GM12891 (cell line): ENCODE measurements around the gene AQR.

ENCODE experiments used
- POLR2A ChIP-seq: IDR thresholded peaks from 2 replicates; pipeline ENCODE4 v1.6.1; 2011; ENCODE audit warnings: low read depth, low read length, control low read depth
- SPI1 ChIP-seq: IDR thresholded peaks from 2 replicates; pipeline ENCODE4 v1.6.1; 2011; ENCODE audit warnings: low read depth, low read length, control low read depth

- TF ChIP-seq POLR2A = no peak
- TF ChIP-seq SPI1 = no peak
These were observed 116.4 kb downstream of the AQR start for GRCh38 chr15:34853001-34853758.
